GM18505 (cell line): ENCODE data around the gene SYNE1.

Experiments used
- ATAC-seq: cut with Tn5 transposase; IDR thresholded peaks from one replicate; pipeline ENCODE4 v1.9.1; 2021; ENCODE audit not compliant: unreplicated experiment
- POLR2A ChIP-seq: IDR thresholded peaks from 4 replicates; pipeline ENCODE4 v1.6.1; 2011; ENCODE audit warnings: borderline replicate concordance; ENCODE audit not compliant: insufficient read depth, insufficient read length; ENCODE audit errors: extremely low read depth

Gene SYNE1

DNA sequence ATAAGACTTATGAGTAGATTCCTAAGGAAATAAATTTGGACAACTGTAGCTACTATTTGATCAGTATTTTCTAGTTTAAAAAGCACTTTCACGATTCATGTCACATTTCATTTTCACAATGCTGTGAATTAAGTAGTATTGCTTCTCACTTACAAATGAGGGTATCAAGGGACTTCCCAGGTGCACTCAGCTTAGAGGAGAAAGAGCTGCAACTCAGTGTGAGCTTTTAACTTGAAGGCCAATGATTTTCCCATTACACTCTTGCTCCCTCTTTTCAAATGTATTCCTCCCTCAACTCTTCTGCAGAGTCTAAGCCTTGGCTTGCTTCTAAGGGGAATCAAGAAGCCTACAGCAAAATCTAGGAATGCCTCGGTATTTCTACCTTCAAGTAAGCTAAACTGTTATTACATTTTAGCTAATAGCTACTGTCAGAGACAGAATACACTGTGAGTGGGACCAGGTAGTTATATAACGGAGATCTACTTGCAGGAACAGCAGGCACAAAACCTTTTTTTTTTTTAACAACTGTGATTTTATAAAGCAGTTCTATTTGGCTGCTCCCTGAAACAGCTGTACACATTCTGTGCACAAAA is 339.0 kb downstream of the SYNE1 start:
- ATAC-seq = no peak
- TF ChIP-seq POLR2A = no peak

DNA sequence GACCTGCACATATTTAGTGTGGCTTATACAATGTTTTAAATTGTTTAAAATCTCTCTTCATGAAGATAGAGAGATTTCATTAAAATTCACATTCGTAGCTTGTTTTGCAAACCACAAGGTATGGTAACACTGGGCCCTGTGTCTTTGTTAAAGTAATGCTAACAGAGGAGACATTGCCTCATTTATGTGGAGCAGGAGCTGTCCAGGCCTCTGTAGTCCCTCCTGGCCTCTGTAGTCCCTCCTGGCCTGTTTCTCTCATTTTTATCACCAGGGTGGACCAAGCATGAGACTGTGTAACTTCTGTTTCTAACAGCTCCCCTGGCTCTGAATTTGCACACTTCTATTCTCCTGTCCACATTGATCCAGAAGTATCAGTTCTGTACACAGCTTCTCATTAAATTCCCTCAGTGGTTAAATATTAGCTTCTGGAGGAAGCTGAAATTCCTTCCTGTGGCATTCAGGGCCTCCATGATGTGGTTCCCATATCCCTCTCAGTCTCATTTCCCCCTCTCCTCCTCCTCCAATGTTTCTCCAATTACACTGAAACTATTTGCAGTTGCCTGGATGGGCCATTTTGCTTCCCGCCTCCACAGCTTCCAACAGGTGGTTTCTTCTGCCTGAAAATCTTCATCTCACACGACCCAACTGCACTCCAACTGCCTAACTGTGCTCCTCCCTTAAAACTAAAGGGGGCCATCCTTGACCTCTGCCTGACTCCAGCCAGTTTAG is 340.4 kb downstream of the SYNE1 start:
- no peak for TF ChIP-seq POLR2A
- no peak for ATAC-seq

DNA sequence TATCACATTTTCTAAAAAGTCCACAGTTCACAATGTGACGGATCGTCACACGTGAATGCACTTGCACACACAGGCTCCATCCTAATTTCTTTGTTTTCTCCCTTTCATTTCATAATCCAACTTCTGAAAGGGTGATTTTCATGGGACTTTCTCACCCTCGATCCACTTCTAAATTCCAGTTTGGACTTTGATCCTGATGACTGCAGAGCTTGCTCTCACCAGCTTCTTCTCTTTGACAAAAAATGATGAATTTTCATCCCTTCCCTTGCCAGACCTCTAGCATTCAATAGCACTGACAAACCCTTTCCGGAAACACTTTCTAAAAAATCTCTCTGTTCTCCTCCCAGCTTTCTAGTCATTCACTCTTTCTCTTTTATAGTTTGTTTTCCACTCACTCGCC is 341.2 kb downstream of the SYNE1 start:
- TF ChIP-seq POLR2A = no peak
- no peak for ATAC-seq

DNA sequence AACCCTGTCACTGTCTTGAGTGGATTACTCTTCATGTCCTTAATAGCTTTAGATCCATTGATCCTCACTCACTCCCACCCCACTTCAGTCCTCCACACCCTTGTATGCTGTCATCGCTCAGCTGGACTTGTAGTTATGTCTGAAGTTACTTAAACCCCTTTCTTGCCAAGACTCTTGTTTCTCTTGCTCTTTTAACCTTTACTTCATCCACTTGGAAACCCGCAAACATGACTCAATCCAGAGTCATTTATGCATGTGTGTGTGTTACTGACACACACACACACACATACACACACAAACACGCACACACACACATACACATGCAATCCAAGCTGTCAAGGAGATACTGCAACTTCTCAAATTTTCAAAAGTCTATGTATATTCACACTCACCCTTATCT is 341.8 kb downstream of the SYNE1 start:
- no peak for TF ChIP-seq POLR2A
- ATAC-seq = no peak

DNA sequence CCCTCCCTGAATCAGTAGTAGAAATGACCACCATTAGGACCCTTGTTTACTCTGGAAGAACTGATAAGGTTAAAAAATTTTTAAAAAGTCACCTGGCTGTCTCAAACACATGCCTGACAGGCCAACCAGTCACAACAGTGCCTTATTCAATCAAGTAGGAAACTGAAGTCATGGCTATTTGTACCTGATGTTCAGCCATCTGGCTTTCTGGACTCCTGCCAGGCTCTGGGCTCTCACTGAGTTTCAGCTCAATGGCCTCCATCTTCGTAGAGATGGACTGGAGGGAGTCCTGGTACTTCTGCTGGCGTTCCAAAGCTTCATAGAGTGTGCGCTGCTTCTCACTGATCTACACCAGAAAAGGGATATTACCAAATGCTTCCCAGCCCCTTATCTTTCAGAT is 343.8 kb downstream of the SYNE1 start:
- ATAC-seq = no peak
- no peak for TF ChIP-seq POLR2A

DNA sequence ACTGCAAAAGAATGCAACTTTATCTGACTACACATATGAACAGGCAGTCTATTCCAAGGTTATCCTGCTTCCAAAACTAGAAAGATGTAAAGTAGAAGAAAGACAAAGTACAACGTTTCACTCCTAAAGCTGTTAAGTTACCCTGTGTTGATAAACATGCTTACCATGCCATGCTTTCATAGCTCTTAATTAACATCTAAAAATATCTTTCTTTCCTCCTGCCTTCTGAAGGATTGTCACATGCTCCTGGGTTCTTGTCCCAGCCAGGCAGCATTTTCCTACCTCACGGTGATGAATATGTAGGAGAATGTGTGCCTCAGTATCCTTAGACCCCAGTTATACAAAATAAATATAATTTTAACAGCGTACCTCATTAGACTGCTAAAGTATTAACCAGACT is 344.6 kb downstream of the SYNE1 start:
- no peak for ATAC-seq
- no peak for TF ChIP-seq POLR2A

DNA sequence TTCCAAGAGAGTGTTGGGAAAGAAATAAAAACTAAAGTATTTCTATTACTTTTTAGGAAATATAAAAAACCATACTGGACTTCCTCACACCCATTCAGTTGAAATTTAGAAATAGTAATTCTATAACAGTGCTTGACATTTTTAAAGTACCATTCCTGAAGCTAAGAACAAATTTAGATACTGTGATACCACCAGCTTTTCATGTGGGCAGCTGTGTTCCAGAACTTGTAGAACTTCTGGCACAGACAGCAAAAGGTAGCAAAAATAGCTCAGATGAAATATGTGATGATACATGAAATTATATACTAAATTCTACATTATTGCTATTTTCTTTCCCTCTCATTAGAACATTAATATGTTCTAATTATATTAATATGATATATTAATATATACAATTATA is 346.5 kb downstream of the SYNE1 start:
- TF ChIP-seq POLR2A = no peak
- no peak for ATAC-seq

DNA sequence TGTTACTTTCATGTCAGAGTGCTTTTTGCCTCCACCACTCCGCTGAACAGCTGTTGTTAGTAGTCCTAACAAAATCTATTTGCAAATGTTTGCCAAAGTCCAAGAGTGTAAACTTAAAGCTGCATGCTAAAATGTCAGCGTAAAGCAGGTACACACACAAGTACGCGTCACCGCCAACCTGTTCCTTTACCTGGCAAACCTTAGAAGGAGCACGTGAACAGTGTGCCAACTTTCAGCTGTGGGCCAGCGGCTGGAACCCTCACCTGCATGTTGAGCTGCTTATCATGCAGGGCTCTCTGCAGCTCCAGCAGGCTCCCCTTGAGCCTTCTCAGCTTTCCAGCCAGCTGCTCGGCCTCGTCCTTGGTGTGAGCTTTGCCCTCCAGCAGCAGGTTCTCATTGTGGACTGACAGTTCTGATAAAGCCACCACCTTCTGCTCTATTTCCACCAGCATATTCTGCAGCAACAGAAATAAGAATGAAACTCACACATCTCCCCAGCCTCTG is 359.3 kb downstream of the SYNE1 start:
- TF ChIP-seq POLR2A = no peak
- no peak for ATAC-seq

DNA sequence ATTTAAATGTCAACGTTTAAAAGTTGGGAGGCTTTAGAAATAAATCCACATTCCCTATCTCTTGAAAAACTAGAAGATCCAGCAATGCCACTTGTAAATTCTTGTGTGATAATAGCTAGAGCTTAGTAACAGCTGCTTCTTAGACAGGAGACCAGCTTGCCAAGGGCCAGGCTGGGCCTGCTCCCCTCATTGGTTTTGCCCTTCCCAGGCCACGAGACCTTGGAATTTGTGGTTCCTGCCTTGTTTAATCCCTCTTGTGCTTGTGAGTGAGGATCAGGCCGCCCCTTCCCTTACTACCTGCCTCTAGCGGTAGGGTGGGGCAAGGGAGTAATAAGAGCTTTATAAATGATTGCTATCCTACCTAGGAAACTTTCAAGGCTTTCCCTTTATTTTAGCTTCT is 363.5 kb downstream of the SYNE1 start:
- TF ChIP-seq POLR2A = no peak
- no peak for ATAC-seq

DNA sequence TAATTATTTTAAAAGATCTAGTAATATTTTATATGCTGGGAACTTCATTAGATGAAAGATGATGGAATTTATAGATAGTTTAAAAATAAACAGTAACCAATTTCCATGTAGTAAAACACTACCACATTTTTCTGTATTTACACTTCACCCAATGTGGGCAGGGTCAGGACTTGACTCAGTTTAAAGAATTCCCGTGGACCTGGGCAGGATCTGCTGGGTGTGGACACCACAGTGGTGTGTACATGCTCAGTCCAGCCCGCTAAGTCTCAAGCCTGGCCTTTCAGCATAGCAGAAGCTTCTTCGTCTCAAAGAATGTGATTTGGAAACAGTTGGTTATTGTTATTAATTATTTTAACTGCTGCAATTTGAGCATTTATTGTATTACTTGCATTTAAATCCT is 364.2 kb downstream of the SYNE1 start:
- no peak for ATAC-seq
- TF ChIP-seq POLR2A = no peak

DNA sequence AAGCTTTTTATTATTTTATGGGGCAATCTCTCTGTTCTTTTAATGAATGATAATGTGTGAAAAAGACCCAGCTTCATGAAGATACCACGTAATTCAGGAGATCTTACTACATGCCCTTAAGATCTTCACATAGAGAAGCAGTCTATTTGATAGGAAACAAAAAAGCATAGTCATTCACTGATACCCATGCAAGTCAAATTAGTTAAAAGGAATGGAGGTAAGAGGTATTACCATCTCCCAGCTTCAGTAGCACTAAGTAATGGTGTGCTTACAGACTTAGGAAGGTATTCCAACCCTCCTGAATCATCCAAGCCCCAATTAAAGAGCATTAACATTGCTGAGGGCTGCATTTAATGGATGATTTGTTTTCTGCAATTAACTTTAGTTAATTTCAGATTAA is 364.7 kb downstream of the SYNE1 start:
- no peak for TF ChIP-seq POLR2A
- ATAC-seq = no peak

DNA sequence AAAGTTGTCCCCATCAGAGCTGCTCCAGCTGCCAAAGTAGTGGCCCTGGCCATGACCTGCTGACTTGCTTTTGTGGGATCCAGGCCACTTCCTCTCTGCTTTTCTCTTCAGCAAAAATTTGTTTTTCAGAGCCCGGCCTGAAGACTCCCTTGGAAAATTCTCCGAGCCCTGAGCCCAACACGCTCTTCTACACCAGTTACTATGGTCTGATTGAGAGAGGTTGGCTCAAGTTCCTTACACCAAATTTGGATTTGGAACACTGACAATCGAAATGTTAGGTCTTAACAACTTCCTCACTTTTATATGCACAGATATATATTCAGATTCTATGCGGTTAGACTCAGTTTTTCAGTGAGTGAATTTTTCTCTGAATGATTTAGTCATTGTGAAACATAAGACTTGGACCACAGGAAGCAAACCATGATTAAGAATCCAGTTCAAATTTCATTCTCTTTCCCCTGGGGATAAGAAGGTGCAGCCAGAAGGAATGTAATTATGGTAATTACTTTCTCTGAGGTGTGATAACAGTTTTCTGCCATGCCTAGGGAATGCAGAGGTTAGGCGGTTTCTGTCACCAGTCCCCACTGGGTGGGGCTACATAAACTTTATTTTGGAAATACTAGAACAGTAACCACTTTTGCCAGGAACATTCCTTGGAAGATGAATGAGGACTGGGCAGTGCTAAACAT is 365.2 kb downstream of the SYNE1 start:
- no peak for TF ChIP-seq POLR2A
- peak; percentile 53 for ATAC-seq

DNA sequence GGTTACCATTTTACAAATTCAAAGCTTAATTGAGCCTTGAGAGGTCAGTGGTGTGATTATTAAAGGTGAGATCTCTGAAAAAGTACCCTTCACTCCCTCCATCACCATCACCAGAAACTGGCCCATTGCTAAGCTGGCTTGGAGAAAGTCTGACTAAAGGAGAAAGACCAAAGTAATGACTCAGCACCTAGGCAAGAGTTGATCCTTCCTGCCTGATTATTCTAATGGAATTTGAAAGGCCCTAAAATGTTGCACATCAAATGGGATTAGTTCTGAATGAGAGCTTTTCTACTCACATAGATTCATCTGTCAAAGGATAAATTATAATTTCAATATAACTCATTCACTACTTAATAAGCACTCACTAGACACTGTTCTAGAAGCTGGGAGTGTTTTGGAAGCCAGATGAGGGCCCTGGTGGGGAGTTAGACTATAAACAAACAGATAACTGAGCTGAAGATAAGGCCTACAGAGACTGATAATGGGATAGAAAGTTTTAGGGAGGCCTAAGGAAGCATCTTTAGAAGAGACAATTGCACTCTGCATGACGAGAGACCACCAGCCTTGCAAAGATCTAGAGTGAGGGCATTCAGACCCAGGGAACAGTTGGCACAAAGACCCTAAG is 366.7 kb downstream of the SYNE1 start:
- ATAC-seq = no peak
- no peak for TF ChIP-seq POLR2A
